ENCODE results near the gene STX7.

Gene STX7

GRCh38 chr6:132466952-132467351, 46.0 kb downstream of the STX7 start:
- no peak for DNase-seq

- no peak for DNase-seq
Measured at GRCh38 chr6:132465530-132466485, 47.1 kb downstream of the STX7 start.

- no peak for DNase-seq
Measured at GRCh38 chr6:132464538-132465256, 48.2 kb downstream of the STX7 start.

- DNase-seq = no peak
Measured at GRCh38 chr6:132461958-132462357, 51.0 kb downstream of the STX7 start.

DNA sequence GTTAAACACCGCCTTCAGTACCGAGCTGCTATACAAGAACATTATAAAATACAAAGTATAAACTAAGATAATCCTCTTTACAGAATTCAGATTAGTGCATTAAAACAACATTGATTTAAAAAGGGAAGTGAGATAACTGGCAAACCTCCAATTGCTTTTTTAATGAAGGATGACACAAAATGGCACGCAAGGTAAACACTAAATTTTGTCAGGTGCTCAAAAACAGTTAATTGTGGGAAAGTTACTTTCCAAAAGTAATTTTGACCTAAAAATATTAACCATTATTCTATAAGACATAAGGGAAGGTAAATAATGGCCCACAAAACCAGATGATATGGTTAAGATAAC, 53.3 kb downstream of the STX7 start:
- DNase-seq = no peak

GRCh38 chr6:132458887-132459604, 53.9 kb downstream of the STX7 start:
- DNase-seq = no peak

DNA sequence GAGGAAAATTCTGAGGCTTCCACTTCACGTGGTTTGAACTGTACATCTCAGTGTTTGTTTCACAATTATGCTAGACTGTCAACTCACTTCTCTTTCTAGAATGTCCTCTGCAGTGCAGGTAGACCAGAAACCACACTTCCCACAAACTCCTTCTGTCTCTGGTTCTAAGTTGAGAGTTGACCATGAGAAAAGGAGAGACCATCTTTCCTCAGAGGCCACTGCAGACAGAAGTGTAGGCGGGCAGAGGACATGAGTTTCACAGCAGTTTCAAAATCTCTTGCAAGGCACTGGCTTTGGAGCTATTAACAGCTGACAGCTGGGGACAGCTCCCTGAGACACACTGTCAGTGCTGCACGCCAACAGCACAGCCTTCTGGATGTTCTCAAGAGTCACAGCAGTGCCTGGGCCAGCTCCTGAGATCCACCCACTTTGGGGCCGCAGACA, 56.2 kb downstream of the STX7 start:
- DNase-seq = no peak

DNA sequence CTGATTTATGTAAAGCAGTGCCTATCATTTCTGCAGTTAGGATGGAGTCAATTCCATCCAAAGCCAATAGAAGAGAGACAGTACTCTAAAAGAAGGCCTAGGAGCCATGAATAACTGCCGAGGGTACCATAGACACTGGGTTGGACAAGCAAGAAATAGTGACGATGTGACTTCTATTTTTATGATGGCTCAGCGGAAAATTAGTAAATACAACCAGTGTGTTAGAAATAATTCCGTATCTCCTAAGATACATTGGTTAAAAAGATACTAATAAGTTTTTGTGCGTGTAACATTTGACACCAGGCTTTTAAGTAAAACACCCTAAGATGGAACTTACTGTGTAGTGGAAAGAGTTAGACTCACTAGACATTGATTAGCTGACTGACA, 66.1 kb downstream of the STX7 start:
- DNase-seq = no peak

DNA sequence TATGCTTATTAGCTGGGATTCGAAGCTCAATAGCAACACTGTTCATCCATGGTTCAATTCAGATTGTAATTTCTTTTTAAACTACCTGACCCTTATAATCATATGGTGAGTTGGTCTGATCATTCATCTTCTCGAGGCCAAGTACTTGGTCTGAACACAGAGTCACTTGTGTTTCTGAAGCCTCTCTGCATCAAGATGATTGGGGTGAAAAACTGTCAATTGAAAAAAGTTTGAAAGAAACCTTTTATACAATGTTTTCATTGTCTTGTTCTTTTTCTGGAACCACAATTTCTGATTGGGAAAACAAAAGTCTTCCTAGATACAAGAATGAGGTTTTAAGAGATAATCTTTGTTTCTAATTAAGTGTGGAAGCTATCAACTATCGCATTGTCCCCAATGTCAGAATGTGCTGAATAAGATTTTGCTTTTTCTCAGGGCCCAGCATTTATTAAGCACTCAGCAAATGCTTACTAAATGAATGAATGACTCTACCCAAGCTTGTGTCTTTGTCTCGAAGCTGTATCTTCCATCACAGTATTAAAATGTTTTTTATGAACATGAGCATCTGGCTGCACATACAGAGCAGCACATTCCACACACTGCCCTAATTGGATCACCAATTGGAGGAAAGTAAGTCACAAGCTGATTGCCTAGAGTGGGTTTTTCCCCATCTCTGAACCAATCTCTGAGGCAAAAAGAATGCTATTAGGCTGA, 66.6 kb downstream of the STX7 start:
- no peak for DNase-seq

DNA sequence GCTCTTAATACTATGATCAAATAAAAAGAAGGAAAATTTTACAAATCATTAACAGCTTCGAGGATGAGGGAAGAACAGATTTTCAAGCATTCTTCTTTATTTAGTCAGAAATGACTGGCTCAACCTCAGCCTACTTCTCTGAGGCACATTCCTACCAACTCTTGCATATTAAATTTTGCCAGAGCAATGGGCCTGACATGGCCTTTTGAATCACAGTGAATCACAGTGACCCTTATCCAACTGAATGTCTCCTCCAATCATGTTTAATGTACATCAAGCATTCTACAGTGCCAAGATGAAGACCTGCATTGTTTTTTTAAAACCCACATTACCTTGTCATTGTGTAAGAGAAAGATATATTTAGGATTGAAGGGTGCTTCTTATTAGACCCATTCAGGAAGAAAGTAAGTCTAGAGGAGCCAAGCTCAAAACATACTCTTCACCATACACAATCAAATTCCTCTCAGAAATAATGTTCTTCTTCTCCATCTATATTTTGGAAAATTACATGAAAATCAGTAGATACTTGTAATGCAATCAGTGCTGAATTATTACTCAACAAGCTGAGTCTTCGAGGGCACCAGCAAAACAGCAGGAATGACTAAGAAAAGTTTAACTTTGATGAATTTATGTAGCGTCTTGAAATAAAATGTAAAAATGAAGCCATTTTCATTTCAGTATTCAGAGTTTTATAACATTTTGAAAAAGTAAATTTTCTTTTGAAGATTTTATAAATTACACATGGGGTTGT, 67.5 kb downstream of the STX7 start:
- no peak for DNase-seq

DNA sequence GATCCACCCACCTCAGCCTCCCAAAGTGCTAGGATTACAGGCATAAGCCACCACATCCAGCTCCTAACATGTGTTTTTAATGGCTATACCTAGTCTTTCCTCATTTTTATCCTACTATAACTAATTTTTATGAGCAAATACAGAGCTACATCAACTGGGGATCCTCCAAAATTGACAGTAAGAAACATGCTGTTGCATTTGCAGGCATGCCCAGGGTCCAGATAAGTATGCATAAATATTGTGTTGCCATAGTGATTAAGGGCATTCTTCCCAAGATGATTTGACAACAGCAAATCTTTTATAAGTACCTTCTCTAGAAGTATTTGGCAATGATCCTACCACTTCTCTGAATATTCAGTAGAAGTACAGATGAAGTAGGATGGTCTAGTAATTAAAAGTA, 69.7 kb downstream of the STX7 start:
- DNase-seq = no peak

GRCh38 chr6:132430110-132430509, 82.8 kb downstream of the STX7 start:
- DNase-seq = no peak

DNA sequence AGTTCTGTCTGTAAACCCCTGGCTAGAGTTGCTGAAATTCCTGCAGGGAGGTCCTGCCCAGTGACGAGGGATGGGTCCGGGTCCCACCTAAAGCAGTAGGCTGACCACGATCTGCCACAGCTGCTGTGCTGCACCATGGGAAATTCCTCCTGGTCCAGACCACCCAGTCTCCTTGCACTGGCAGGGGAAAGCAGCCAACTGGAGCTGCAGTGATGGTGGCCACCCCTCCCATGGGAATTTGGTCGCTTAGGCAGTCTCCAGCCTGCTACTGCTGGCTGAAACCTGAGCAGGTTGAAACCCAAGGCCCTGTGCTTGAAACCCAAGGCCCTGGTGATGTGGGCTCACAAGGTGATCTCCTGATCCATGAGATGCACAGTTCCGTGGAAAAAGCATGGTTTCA, 87.7 kb downstream of the STX7 start:
- DNase-seq = no peak

- no peak for DNase-seq
Measured at GRCh38 chr6:132423839-132424238, 89.1 kb downstream of the STX7 start.

DNA sequence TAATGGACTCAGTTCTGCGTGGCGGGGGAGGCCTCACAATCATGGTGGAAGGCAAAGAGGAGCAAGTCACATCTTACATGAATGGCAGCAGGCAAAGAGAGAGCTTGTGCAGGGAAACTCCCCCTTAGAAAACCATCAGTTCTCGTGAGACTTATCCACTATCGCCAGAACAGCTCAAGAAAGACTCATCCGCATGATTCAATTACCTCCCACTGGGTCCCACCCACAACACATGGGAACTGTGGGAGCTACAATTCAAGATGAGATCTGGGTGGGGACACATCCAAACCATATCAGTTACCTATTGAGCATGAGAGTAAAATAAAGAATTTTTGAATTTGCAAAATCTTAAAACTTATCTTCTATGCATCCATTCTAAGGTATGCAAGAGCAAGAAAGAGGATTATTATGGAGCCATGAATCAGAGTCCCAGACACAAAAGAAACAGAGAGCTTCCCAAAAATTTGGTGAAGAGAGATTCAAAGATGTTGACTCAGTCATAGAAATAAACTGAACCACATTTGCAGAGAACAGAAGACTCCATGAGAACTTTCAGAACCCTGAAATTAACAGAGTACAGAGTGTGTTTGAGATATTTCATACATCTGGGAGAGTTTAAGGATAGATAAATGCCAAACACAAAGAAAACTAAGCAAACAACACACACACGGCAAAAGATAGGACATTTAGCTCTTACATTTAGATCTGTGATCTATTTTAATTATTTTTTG, 94.5 kb downstream of the STX7 start:
- DNase-seq = no peak

- no peak for DNase-seq
Measured at GRCh38 chr6:132414761-132415160, 98.2 kb downstream of the STX7 start.

GRCh38 chr6:132414322-132414721, 98.6 kb downstream of the STX7 start:
- no peak for DNase-seq

- no peak for DNase-seq
Measured at GRCh38 chr6:132413499-132413802, 99.5 kb downstream of the STX7 start.

- DNase-seq = no peak
Measured at GRCh38 chr6:132412656-132413498, 100.0 kb downstream of the STX7 start.

GRCh38 chr6:132411296-132411695, 101.6 kb downstream of the STX7 start:
- DNase-seq = no peak

DNA sequence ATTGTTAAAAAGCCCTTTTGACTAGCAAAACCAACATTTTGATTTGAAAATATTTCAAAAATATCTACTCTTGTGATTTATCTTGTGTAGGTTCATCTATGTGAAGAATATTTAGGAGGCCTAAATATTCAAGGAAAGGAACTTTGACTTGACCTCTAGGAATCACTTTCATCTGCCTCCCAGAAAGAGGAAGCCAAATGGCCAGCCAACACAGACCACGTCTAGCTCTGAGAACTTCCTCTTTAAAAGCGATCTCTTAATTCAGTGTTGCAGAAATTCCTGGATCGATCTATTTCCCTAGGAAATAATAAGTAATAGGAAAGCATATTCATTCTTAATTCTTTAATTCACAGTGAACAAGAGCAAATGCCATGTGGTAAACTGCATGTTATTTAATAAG, 102.1 kb downstream of the STX7 start:
- DNase-seq = no peak

All from NCI-H1048 (cell line).